Activated T-helper 9 cell treated with anti-CD3 and anti-CD28 coated beads, Interleukin-2, amount 50 U/mL, for 16 hours (primary cell): ENCODE results near the gene PTRH1.

ENCODE experiments used
- DNase-seq: peaks from one replicate; pipeline ENCODE4 v3.0.0-alpha.2; 2020; ENCODE audit warnings: low read depth

PTRH1 gene

DNA sequence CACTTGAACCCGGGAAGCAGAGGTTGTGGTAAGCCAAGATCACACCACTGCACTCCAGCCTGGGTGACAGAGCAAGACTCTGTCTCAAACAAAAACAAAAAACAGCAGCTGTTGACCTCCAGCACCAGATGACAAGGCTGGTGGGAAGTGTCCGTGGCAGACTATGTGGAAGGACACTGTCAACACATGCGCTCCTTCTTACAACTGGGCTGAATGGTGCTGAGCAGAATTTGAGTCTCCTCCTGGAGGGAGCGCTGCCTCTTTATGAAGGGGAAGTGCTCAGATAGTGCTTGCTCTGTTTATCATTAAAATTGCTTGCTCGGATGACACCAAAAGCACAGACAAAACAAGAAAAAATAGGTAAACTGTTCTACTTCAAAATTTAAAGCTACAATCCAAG lies 17.9 kb downstream of the PTRH1 start:
- DNase-seq = no peak

DNA sequence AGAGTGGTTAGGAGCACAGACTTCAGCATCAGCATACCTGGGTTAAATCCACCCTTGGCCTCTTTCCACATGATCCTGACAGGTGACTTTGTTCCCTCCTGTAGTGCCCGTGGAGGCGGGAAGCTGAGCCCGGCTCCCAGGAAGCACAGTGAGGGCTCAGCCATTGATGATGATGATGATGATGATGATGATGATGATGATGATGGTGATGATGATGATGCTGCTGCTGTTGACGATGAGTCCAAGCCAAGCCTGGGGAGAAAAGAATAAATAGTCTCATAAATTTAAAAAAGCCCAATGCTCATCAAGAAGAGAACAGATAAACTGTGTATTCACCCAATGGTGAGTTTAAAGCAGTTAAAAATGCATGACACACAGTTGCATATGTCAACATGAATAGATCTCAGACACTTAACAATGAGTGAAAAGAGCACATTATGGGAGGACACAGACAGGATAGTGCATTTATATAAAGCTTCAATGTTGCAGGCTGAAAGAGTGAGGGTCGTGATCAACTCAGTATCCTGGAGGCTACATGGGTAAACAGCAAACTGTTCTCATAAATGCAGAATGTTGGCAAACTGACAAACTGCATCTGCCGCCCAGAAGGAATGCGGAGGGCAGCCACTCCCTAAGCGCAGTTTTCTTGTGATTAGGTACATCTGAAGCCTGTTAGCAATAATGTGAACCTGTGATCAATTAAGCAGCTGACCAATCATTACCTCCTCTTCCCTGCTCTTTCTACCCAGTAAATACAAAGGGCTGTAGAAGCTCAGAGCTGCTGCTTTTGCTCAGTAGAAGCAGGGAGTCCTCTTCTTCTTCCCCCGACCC lies 20.4 kb downstream of the PTRH1 start:
- DNase-seq = no peak

DNA sequence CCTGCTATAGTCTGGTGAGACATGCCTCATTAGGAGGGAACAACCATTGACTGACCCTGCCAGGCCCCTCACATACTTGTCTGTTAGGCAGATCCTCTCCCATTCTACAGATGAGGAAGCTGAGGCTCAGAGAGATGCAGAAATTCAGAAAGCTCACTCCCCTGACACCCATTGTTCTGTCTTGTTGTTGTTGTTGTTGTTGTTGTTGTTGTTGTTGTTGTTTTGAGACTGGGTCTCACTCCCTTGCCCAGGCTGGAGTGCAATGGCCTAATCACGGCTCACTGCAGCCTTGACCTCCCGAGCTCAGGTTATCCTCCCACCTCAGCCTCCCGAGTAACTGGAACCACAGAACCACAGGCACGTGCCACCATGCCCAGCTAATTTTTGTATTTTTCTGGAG lies 21.8 kb downstream of the PTRH1 start:
- no peak for DNase-seq

DNA sequence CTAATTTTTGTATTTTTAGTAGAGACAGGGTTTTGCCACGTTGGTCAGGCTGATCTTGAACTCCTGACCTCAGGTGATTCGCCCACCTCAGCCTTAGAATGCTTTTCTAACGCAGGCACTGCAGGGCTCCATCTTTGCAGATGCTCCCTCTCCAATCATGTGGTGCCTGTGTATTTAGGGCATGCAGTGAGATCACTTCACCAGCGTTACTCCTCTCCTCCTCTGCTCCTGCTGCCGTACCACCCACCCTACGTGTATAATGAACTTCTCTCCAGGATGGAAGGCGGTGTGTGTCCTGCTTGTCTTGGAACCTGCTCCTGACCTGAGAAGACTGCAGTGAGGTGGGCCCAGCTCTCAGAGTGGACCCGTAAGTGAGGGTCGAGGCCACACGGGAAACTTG lies 22.3 kb downstream of the PTRH1 start:
- no peak for DNase-seq

DNA sequence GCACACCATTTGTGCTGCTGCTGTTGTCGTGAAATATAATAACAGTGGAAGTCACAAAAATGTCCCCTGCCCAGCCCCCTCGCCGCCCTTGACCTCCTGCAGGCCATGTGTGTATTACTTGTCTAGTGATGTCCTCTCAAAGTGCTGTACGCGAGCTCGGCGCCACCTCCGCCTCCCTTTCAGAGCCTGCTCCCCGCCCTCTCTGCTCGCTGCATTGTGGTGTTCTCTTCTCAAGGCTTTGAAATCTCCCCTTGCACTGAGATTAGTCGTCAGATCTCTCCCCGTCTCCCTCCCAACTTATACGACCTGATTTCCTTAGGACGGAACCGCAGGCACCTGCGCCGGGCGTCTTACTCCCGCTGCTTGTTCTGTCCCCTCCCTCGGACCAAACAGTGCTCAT lies 23.4 kb downstream of the PTRH1 start:
- no peak for DNase-seq

DNA sequence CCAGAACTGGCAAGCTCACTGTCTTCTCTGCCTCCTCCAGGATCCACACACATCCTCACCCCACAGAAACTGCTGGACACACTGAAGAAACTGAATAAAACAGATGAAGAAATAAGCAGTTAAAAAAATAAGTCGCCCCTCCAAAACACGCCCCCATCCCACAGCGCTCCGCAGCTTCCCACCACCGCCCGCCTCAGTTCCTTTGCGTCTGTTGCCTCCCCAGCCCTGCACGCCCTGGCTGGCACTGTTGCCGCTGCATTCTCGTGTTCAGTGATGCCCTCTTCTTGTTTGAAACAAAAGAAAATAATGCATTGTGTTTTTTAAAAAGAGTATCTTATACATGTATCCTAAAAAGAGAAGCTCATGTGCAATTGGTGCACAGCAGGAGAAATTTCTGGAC lies 24.7 kb downstream of the PTRH1 start:
- no peak for DNase-seq

DNA sequence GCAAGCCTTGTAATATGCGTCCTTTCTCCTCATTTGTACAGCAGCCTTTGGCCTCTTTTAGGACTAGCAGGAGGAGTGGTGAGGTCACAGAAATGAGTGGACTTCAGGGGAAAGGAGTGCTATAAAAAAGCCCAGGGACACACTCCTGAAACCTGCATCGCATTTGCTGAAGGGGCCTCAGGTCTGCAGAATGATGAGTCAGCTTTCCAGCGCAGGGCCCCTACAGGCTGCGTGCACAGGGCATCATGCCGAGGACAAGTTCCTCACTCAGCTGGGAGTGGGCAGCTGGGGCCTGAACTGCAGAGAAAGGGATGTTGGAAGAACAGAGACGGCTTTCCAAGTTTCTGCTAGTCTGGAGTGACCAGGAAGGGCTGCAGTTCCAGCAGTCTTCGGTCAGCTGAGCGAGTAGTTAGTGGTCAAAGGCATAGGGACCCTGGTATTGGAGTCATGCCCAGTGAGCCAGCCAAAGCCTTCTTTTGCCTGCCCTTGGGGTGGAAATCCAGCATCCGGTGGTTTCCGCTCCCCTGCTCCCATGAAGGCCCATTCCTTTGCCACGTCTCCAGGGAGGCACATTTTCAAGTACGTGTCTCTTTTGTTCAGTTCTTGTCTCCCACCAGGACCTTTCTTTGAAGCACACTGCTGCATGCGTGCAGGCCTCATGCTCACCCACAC lies 26.0 kb downstream of the PTRH1 start:
- DNase-seq = no peak

DNA sequence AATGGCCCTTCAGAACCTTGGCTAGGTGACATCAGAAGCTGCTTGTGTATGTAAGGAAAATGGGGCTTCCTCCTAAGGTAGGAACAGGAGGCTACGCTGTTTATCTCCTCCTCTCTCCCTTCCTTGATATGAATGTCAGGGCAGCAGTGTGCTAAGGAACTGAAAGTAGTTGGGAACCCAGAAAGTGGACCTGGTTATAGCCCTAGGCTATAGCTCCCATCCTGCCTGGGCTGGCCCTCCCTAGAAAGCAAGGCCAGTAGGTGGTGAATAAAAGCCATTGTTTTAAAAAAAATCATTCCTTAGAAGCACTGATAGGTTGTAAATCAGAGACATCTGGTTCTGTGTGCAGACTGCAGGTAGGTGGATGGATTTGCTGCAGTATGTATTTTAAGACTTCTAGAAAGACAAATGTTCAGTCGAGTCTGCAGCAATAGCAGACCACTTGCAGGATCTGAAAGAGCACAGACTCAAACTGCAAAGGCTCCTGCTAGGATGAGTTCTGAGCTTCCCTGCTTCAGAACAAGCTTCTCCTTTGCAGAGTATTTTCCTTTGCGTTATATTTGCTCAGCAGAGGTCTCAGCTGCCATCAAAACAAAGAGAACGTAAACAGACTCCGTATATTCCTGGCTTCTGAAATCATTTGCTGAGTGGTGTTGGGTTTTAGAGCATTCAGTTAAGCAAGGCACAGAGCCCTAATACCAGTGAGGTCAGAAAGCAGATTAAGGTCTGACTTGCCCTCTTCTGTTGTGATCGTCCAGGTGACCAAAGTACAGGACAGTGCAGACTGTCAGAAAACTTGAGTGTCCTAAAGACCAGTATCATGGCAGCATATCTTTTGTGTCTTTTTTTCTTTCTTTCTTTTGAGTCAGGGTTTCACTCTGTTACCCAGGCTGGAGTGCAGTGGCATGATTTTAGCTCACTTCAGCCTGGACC lies 28.7 kb downstream of the PTRH1 start:
- no peak for DNase-seq

DNA sequence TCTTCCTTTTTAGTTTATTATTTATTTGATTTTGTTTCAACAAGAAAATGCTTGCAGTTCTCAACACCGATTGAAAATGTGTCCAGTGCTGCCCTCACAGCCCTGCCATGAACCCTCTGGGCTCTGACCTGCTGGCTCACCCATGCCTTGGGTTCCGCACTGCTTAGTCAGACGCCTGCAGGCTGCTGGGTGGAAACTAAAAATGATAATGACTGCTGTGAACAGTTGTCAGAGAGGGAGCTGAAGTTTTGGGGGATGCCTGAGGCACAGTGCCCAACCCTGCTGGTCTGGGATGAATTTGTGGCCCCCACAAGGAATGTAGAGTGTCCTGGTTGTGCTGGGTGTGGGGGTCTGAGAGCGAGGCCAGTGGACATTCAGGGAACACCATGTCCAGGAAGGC lies 30.9 kb downstream of the PTRH1 start:
- DNase-seq = no peak

DNA sequence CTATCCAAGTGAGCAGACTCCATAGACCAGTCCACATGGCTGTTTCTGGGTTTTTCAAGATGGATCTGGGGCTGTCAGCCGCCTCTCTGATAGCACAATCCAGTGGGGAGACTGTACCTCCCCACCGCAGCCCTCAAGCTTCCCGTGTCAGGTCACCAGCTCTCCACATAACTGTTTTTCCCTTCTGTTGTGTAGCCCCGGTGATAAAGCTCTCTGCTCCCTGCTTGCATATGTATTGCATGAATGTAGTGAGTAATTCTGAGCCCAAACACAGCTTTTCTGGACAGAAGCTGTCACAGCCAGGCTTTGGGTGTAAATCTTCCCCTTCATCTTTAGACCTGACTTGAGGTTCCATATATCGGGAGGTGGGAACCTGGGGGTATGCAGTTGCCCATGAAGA lies 31.7 kb downstream of the PTRH1 start:
- no peak for DNase-seq

DNA sequence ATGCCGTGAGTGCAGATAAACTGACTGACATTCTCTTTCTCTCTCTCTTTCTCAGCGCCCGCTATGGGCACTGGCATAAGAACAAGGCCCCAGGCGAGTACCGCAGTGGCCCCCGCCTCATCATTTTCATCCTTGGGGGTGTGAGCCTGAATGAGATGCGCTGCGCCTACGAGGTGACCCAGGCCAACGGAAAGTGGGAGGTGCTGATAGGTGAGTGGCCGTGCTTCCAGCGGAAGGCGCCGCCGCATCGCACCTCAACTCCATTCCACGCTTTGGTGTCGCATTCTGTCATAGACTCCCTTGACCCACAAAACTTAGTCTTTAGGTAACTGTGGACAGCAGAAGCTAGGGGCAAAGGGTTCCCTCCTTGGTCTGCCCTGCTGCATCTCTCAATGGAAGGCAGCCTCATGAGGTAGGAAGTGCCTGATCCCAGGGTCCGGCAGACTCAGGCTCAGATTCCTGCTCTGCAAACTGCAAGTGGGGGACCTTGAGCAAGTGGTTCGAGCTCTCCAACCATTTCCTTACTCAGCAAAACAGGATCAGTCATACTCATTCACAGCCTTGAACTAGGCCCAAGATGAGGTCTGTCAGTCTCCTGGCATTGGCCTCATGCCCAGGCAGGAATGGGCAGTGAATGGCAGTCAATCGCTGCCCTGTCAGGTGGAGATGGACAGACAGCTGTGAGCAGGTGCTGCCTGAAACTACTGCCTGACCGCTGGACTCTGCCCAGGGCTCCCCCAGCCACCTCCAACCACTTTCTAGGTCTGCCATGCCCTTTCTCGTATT lies 32.9 kb downstream of the PTRH1 start:
- no peak for DNase-seq

DNA sequence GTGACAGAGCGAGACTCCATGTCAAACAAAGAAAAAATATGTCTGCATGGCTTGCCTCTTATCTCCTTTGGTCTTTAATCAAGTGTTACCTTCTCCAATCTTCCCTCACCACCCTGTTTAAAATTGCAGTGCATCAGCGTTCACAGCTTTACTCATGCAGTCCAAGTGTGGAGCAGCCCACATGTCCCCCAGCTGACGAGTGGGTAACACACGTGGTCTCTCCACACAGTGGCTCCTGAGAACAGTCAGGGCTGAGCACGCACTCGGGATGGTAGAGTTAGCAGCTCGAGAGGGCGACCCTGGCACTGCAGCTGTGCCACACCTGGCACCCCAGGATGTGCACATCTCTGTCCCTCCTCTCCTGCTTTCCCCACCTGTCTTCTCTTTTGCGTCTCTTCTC lies 34.6 kb downstream of the PTRH1 start:
- DNase-seq = no peak

DNA sequence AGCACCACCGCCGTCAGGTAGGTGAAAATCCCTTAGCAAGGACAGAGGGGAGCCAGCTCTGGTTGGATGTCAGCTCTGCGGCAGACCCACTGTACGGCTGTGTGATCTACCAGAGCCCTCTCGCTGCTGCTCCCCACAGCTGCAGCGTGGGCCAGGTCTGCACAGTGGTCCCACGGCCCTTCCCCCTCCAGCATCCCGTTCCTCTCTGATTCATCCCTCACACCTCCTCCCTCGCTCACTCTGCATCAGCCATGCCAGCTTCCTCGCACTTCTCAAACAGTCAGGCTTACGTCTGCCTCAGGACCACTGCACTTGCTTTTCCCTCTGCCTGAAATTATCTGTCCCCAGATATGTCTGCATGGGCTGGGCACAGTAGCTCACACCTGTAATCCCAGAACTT lies 35.2 kb downstream of the PTRH1 start:
- DNase-seq = no peak

DNA sequence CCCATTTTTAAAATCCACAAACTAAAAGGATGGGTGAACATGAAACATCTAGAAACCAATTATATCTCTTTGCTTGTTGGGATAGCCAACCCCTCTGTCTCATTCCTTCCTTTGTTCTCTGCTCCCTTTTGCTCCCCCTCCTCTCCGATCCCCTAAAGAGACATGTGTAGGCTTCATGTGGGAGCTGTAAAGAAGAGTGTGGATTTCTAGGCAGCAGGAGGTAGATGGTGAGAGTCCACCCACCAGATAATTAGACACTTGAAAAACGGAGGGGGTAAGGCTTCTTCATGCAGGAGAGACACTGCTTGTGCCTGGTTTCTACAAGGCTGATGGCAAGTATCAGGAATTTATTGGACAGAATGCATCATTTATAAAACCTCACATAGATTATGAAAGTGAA lies 36.0 kb downstream of the PTRH1 start:
- no peak for DNase-seq

DNA sequence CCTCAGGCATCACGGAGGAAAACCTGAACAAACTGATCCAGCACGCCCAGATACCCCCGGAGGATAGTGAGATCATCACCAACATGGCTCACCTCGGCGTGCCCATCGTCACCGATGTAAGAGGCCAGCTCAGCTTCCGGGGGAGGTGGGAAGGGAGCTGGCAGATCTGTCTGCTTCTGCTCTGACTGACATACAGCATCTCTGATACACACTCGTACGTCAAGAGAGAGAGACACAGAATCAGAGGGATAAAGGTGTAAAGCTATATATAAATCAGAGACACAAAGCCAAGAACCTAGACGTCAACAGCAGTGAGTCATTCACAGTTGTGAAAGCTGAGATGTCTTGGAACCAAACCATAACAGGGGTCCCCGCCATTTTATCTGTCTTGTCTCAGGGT lies 38.8 kb downstream of the PTRH1 start:
- no peak for DNase-seq

DNA sequence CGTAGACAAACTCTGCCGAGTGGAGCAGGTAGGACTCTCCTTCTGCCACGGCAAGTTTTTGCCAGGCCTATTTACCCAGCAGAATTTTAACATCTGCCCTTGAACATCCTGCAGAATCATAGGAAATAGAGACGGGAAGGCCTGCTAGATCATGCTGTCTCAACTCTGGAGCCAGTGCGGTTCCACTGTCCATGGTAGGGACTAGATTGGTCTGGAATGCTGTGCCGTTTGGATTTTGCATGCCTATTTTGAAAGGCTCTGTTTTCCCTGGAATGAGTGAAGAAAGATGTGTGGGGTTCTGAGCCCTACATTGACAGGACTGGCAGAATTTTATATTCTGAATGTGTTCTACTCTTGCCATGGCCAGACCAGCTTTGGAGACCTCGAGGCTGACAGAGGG lies 42.2 kb downstream of the PTRH1 start:
- no peak for DNase-seq

DNA sequence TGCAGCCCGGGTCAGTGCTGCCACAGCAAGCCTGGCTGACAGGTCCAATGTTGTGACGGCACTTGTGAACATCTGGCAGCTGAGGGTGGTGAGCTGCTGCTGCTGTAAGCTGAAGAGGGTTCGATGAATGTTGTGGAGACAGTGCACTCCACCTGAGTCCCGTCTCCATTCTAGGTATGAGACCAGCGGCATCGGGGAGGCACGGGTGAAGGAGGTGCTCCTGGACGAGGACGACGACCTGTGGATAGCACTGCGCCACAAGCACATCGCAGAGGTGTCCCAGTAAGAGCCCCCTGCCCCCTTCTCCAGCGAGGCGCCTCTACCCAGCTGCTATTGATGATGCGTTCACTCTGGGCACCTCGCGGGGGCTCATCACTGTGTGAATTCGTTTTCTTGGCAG lies 47.6 kb downstream of the PTRH1 start:
- no peak for DNase-seq

DNA sequence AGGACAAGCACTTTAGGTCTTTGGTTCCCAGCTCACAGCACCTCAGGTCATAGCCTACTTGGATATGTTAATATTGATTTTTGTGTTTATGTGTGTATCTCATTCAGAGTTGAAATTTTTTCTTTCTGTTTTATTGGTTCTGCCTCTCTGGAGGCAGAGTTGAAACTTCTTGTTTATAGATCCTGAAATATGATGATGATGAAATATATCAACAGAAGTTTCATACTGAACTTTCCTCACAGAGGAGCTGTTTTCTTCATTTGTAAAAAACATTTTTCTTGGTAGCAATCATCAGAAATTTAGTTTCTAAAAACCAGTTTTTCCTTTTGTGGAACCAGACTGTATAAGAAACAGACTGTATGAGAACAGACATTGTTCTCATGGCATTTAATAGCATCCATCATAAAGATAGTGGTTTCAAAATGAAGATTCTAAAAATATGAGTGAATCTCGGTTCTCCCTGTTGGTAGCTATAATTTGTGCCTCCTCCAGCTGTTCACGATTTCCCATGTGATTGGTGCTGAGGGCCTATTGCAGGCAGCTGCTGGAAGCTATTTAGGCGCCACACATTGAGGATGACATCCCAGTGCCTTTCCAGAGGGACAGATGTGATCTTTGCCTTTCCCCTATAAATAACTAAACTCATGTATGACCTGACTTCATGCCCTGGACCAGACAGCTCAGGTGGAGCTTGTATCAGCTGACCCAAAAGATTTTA lies 48.2 kb downstream of the PTRH1 start:
- no peak for DNase-seq

DNA sequence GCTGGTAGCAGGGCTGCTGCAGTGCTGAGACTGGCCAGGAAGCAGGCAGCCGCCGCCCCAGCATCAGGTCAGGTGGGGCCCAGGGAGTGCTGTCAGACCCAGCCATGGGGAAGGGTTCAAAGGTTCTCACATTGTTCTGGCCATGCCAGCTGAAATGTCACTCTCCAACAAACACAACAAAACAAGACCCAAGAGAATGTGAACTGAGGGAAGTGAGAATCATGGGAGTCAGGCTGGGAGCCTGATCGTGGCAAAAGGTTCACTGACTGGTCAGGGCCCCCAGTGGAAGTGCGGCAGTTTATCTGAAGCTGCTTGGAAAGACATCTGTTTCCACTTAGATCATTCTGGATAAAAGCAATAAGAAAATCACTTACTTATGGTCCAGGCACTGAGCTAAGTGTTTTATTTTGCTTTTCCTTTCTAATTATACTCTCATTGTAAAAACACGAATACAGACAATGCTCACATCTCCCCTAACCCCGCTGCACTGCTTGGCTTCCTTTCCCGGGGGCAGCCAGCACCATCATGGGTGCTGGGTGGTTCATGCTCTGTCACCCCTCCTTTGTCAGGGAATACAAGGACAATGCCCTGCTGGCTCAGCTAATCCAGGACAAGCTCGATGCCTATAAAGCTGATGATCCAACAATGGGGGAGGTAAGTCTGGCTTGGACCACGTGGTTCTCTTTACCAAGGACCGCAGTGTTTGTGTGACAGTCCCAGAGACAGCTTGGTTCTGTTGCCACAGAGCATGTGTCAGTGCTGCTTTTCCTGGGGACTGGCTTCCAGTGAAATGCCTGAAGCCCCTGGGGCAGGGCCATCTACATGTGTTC lies 50.6 kb downstream of the PTRH1 start:
- no peak for DNase-seq

DNA sequence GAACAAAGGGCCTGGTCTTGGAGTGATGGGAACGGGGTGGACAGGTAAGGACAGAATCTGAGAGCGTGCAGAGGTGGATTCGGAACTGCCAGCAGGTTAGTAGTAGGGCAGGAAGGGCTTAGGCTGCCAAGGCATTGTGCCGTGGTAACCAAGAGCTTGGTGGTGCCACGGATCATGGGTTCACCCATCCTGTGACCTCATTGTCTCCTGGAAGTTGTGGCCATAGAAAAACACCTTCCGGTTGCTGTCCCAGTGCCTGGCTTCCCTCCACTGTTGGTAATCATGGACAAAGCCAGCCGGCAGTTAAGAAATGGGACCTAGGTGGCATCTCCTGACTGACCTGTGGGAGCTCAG lies 51.2 kb downstream of the PTRH1 start:
- no peak for DNase-seq
